ENCODE results near the gene ZNF467.

ZNF467 gene

GRCh38 chr7:149768931-149769330 lies 4.5 kb downstream of the ZNF467 start:
- DNase-seq, result no peak

- DNase-seq, result no peak
These were observed 6.3 kb downstream of the ZNF467 start for GRCh38 chr7:149767068-149767467.

GRCh38 chr7:149766135-149766675 lies 7.2 kb downstream of the ZNF467 start:
- no peak for DNase-seq

GRCh38 chr7:149765399-149766121 lies 7.8 kb downstream of the ZNF467 start:
- DNase-seq, result no peak

- no peak for DNase-seq
These were observed 8.6 kb downstream of the ZNF467 start for GRCh38 chr7:149764481-149765398.

- no peak for DNase-seq
These were observed 9.7 kb downstream of the ZNF467 start for GRCh38 chr7:149763563-149764240.

GRCh38 chr7:149762610-149763009 lies 10.8 kb downstream of the ZNF467 start:
- no peak for DNase-seq

- DNase-seq, result no peak
These were observed 11.3 kb downstream of the ZNF467 start for GRCh38 chr7:149762089-149762488.

GRCh38 chr7:149761307-149761706 lies 12.1 kb downstream of the ZNF467 start:
- DNase-seq, result no peak

GRCh38 chr7:149760538-149760937 lies 12.8 kb downstream of the ZNF467 start:
- no peak for DNase-seq

GRCh38 chr7:149759093-149759860 lies 14.1 kb downstream of the ZNF467 start:
- no peak for DNase-seq

- DNase-seq, result no peak
These were observed 19.8 kb downstream of the ZNF467 start for GRCh38 chr7:149753375-149754233.

GRCh38 chr7:149752646-149753045 lies 20.7 kb downstream of the ZNF467 start:
- no peak for DNase-seq

GRCh38 chr7:149751043-149751775 lies 22.2 kb downstream of the ZNF467 start:
- no peak for DNase-seq

GRCh38 chr7:149750122-149750845 lies 23.1 kb downstream of the ZNF467 start:
- no peak for DNase-seq

GRCh38 chr7:149748076-149748874 lies 25.1 kb downstream of the ZNF467 start:
- no peak for DNase-seq

GRCh38 chr7:149743476-149744255 lies 29.7 kb downstream of the ZNF467 start:
- DNase-seq, result no peak

GRCh38 chr7:149742075-149742701 lies 31.2 kb downstream of the ZNF467 start:
- peak; percentile 34 to 42 for DNase-seq

Data from AML-193 (cell line).